B cell (primary cell): ENCODE data around the gene DAZAP1. TPM values are rescaled to one million over a fixed set of nuclear protein-coding genes. Genes with fewer than 3 reads are reported as not detected.

ENCODE experiments used
- ATAC-seq: fragments of 200-7000 bp; cut with Tn5 transposase; one replicate; pipeline ENCODE4 v1.10.0; 2021; ENCODE audit warnings: low read depth, mild to moderate bottlenecking, moderate number of reproducible peaks, moderate library complexity
- CTCF ChIA-PET: fragments of 350-600 bp; sonication (Branson Sonifier 250); formaldehyde crosslinking; loops from one replicate; lab custom pipeline; 2021; ENCODE audit warnings: antibody characterized with exemption, inconsistent platforms; lab: Charles Lee
- POLR2A ChIA-PET: fragments of 350-600 bp; sonication (Branson Sonifier 250); formaldehyde crosslinking; loops from one replicate; lab custom pipeline; 2021; ENCODE audit warnings: antibody characterized with exemption; lab: Charles Lee
- DNase-seq: peaks from one replicate; pipeline ENCODE4 v3.0.0; 2013
- H2AFZ ChIP-seq: 2 replicates; pipeline ENCODE4 v1.6.1; 2012; ENCODE audit warnings: mild to moderate bottlenecking, low read depth, low read length; ENCODE audit not compliant: insufficient read depth, poor library complexity, severe bottlenecking
- H3K27ac ChIP-seq, 2 donors: 1 replicate in 1 of 2; 2 replicates in 1 of 2; pipeline ENCODE4 v1.5.1; 2012 to 2013; ENCODE audit warnings: low read length in 2 of 2, mild to moderate bottlenecking in 2 of 2, moderate library complexity in 1 of 2
- H3K27me3 ChIP-seq, 4 experiments: fragments of 200-600 bp in 1 of 4; sonication (generic) in 1 of 4; replicated peaks in 1 of 4; 1 replicate in 2 of 4; 2 replicates in 2 of 4; pipeline versions ENCODE4 v1.6.1 to v1.7.0; 2013 to 2016; ENCODE audit warnings: low read length in 3 of 4, mild to moderate bottlenecking in 2 of 4, mixed read lengths in 1 of 4, moderate library complexity in 1 of 4; ENCODE audit not compliant: insufficient read depth in 4 of 4, control insufficient read depth in 3 of 4; ENCODE audit errors: control extremely low read depth in 1 of 4
- H3K36me3 ChIP-seq, 2 experiments: replicated peaks in 1 of 2; 1 replicate in 1 of 2; 2 replicates in 1 of 2; pipeline versions ENCODE4 v1.6.1 to v1.7.1; 2013; ENCODE audit warnings: low read length in 1 of 2; ENCODE audit not compliant: insufficient read depth in 2 of 2, control insufficient read depth in 1 of 2; ENCODE audit errors: control extremely low read depth in 1 of 2, extremely low read depth in 1 of 2
- H3K4me1 ChIP-seq, 2 donors: fragments of 200-600 bp in 1 of 2; sonication (generic) in 1 of 2; 1 replicate in 1 of 2; 2 replicates in 1 of 2; pipeline versions ENCODE4 v1.5.1 to v1.6.1; 2013 to 2017; ENCODE audit warnings: low read length in 2 of 2; ENCODE audit not compliant: control insufficient read depth in 2 of 2, insufficient read depth in 2 of 2
- H3K4me2 ChIP-seq: replicated peaks from 2 replicates; pipeline ENCODE3; 2012; ENCODE audit warnings: mild to moderate bottlenecking, low read depth, low read length; ENCODE audit not compliant: poor library complexity, severe bottlenecking
- H3K4me3 ChIP-seq, 5 experiments: fragments of 200-600 bp in 1 of 5; sonication (generic) in 1 of 5; 1 replicate in 3 of 5; 2 replicates in 2 of 5; pipeline versions ENCODE4 v1.5.1 to v1.7.0; 2011 to 2016; ENCODE audit warnings: low read length in 4 of 5, mild to moderate bottlenecking in 4 of 5, low read depth in 2 of 5, control low read depth in 1 of 5, moderate library complexity in 1 of 5; ENCODE audit not compliant: insufficient read depth in 1 of 5; ENCODE audit errors: control extremely low read depth in 1 of 5, extremely low read depth in 1 of 5
- H3K79me2 ChIP-seq: fragments of 200-600 bp; sonication (generic); one replicate; pipeline ENCODE4 v1.6.0; 2016; ENCODE audit warnings: low read length; ENCODE audit not compliant: control insufficient read depth, insufficient read depth
- H3K9ac ChIP-seq: fragments of 200-600 bp; sonication (generic); 2 replicates; pipeline ENCODE4 v1.6.1; 2017; ENCODE audit warnings: mild to moderate bottlenecking, low read length, moderate library complexity
- H3K9me3 ChIP-seq, 3 donors: one replicate each; pipeline versions ENCODE4 v1.6.1 to v1.7.1; 2013; ENCODE audit warnings: low read length in 2 of 3; ENCODE audit not compliant: control insufficient read depth in 2 of 3, insufficient read depth in 1 of 3; ENCODE audit errors: control extremely low read depth in 1 of 3
- H4K20me1 ChIP-seq: 2 replicates; pipeline ENCODE4 v1.6.0; 2012; ENCODE audit warnings: mild to moderate bottlenecking, low read length; ENCODE audit not compliant: insufficient read depth, control insufficient read depth, poor library complexity, severe bottlenecking
- H3K27ac Mint-ChIP-seq: one replicate; pipeline ENCODE4 v1.8.0; 2021; ENCODE audit warnings: mixed read lengths
- H3K27me3 Mint-ChIP-seq: one replicate; pipeline ENCODE4 v1.8.0; 2021; ENCODE audit warnings: mixed read lengths
- H3K4me1 Mint-ChIP-seq: one replicate; pipeline ENCODE4 v1.8.0; 2021; ENCODE audit warnings: mixed read lengths
- H3K4me3 Mint-ChIP-seq: one replicate; pipeline ENCODE4 v1.8.0; 2021; ENCODE audit warnings: mixed read lengths
- H3K9me3 Mint-ChIP-seq: one replicate; pipeline ENCODE4 v1.8.0; 2022; ENCODE audit warnings: mixed read lengths; ENCODE audit not compliant: insufficient read depth
- CTCF ChIP-seq: fragments of 200-600 bp; IDR thresholded peaks from one replicate; pipeline ENCODE4 v1.8.0; 2022; ENCODE audit warnings: antibody characterized with exemption, mild to moderate bottlenecking
- EZH2 ChIP-seq: IDR thresholded peaks from 2 replicates; pipeline ENCODE4 v1.6.1; 2012; ENCODE audit warnings: borderline replicate concordance, low read depth, mild to moderate bottlenecking, moderate library complexity, low read length; ENCODE audit not compliant: insufficient read depth, poor library complexity, severe bottlenecking
- WGBS: methylation state at CpG from one replicate; pipeline ENCODE4 v1.1.5; 2013; ENCODE audit warnings: missing lambda C conversion rate; ENCODE audit not compliant: insufficient coverage; 5-methylcytosine and 5-hydroxymethylcytosine counted together
- intact Hi-C: fragments of 100-400 bp; cut with micrococcal nuclease; formaldehyde crosslinking; loops from one replicate; pipeline ENCODE4 v1.10.0; 2022
- polyA plus RNA-seq: library from polyadenylated mRNA; depleted of rRNA; stranded (reverse); fragments of >200 nt; gene quantifications from 2 replicates; pipeline ENCODE4 v1.2.3, GENCODE V29; 2012
- total RNA-seq, 2 donors: library from RNA; stranded (reverse); fragments of 120-200 nt in 1 of 2; gene quantifications; 1 replicate in 1 of 2; 2 replicates in 1 of 2; pipeline versions ENCODE4 v1.2.3 to v1.2.4, GENCODE V29; 2013 to 2022

Gene DAZAP1
- total and polyA plus RNA-seq, 2 donors (not counting 1 experiment from before 2014, with no cell fraction given) = 54.8 to 125 TPM

- peak overlapping the region; percentile 92 for H3K4me3 Mint-ChIP-seq
- TF ChIP-seq CTCF = no peak
- TF ChIP-seq EZH2 = no peak
- Histone ChIP-seq H3K27ac (peak overlapping the region in 1 of 2 donors; percentile 95), H2AFZ (no peak overlapping the region), H3K9ac (peak overlapping the region; percentile 88), H3K4me1 (peaks cover 25 to 47% of the 10 kb centered on the region in 2 donors), H3K4me3 (peak overlapping the region in 4 of 5 experiments; percentile 82 to 99 (median 94)), H3K9me3 (no peaks in the 10 kb centered on the region), H3K27me3 (peaks cover 0 to 3% (median 0%) of the 10 kb centered on the region in 4 experiments), H3K36me3 (peaks cover 0 to 12% of the 10 kb centered on the region in 2 experiments), H3K79me2 (peaks cover 67% of the 10 kb centered on the region), H4K20me1 (peaks cover 67% of the 10 kb centered on the region), H3K4me2 (peak overlapping the region; percentile 92)
- H3K27me3 Mint-ChIP-seq = no peaks in the 10 kb centered on the region
- no peaks in the 10 kb centered on the region for H3K9me3 Mint-ChIP-seq
- intact Hi-C loops = loop anchor here (5.0 kb wide), 1 partner anchor 837 kb away; the partner anchor contains the start of gene BSG
- no peak for DNase-seq
- POLR2A ChIA-PET = interaction anchor here (1.2 kb wide), 1 partner anchor 140 kb away, joined by 4 read pairs; the partner anchor contains the start of gene CIRBP
- peak overlapping the region; percentile 92 for H3K27ac Mint-ChIP-seq
- WGBS = 73% methylated on average over 27 of the region's 33 CpGs
- CTCF ChIA-PET = interaction anchor here (0.8 to 1.3 kb wide), 2 partner anchors 28 to 132 kb away, joined by 3 read pairs; no protein-coding TSS in a partner anchor
- no peak for ATAC-seq
- peaks cover 48% of the 10 kb centered on the region for H3K4me1 Mint-ChIP-seq
These were observed 2.0 kb downstream of the DAZAP1 start for GRCh38 chr19:1409204-1410005.
